Fibroblast of lung (primary cell): ENCODE measurements around the gene HERPUD1.

Source experiments
- EZH2 ChIP-seq: IDR thresholded peaks from 2 replicates; pipeline ENCODE4 v1.5.1; 2012; ENCODE audit warnings: low read length, control low read depth, mild to moderate bottlenecking; ENCODE audit errors: missing control alignments
- TF ChIP-seq, protein P1 (sequence below), 2 donors: IDR thresholded peaks in 1 of 2; conservative IDR thresholded peaks in 1 of 2; 1 replicate in 1 of 2; 2 replicates in 1 of 2; pipeline ENCODE4 v1.5.1; 2011 to 2012; ENCODE audit warnings: low read length in 2 of 2, control low read depth in 1 of 2, inconsistent platforms in 1 of 2, low read depth in 1 of 2, mild to moderate bottlenecking in 1 of 2

DNA sequence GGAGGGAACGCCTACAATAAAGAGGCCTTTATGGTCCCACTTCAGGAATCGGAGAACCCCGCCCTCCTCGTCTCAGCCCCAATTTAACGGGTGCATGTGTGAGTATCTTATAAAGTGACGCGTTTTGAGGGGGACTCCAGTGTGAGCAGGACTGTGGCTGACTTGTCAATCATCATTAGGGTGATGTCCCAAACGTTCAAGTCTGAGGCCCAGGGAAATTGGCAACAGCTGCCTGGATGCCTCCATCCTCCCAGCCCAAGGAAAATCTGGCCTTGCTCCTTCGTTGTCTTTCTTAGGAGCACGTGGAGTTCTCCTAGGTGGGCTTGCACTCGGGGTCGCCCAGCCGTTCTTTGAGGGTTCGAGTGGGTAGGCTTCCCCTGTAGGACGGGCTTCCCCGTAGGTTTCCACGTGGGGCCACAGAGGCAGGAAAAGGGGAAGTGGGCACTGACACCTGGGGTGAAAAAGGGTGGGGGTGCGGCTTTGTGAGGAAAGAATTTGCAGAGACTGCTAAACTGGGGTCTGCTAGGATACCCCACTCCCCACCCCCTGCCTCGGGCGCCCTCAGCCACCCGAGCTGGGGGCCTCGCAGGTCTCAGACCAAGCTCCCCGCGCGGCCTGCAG, 561 bp upstream of the HERPUD1 start:
- TF ChIP-seq, protein P1, sequence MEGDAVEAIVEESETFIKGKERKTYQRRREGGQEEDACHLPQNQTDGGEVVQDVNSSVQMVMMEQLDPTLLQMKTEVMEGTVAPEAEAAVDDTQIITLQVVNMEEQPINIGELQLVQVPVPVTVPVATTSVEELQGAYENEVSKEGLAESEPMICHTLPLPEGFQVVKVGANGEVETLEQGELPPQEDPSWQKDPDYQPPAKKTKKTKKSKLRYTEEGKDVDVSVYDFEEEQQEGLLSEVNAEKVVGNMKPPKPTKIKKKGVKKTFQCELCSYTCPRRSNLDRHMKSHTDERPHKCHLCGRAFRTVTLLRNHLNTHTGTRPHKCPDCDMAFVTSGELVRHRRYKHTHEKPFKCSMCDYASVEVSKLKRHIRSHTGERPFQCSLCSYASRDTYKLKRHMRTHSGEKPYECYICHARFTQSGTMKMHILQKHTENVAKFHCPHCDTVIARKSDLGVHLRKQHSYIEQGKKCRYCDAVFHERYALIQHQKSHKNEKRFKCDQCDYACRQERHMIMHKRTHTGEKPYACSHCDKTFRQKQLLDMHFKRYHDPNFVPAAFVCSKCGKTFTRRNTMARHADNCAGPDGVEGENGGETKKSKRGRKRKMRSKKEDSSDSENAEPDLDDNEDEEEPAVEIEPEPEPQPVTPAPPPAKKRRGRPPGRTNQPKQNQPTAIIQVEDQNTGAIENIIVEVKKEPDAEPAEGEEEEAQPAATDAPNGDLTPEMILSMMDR (conservative IDR thresholded peaks at IDR 0.05 in 1 of 2, IDR thresholded peaks at IDR 0.05 in 1 of 2; ENCODE audit: low read depth in 1 of 2, low read length in 2 of 2) = no peak
- TF ChIP-seq EZH2 = no peak
